Liver (tissue), 3 donors: ENCODE measurements around the gene SEMA3B.

Experiments
- CTCF ChIP-seq: fragments of 150-350 bp; IDR thresholded peaks from 2 replicates; pipeline ENCODE4 v1.5.1; 2017; ENCODE audit warnings: improper control_type of control experiment, low read depth, low read length; ENCODE audit not compliant: missing input control
- EGR1 ChIP-seq, 2 donors: IDR thresholded peaks; 2 replicates each; pipeline ENCODE4 v1.6.1; 2016 to 2018; ENCODE audit warnings: antibody characterized with exemption in 2 of 2, low read depth in 2 of 2
- donor health status: healthy.
- donor health status: healthy.

DNA sequence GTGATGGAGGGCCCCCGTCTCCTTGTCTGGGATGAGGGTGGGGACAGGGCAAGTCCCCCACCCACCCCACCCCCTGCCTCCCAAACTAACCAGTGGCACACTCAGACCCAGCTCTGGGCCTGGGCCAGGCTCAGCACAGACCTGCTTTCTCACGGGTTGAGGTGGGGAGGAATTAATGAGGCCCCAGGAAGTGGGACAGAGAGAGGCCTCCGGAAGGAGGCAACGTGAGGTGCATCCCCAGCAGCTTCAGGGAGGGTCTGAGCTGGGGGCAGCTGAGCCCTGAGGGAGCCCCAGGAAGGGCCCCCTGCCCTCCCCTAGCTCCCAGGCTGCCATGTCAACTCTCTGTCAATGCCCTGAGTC, 47.9 kb upstream of the SEMA3B start:
- no peak for TF ChIP-seq CTCF
- TF ChIP-seq EGR1 (IDR thresholded peaks at IDR 0.05; ENCODE audit: low read depth in 2 of 2) = no peak
